Stimulated activated CD8-positive, alpha-beta memory T cell treated with anti-CD3 and anti-CD28 coated beads, Interleukin-7, amount 100 ng/mL, for 24 hours (primary cell): Measurements from ENCODE around the gene IMPA2.

ENCODE experiments used
- DNase-seq: peaks from one replicate; pipeline ENCODE4 v3.0.0-alpha.2; 2020; ENCODE audit warnings: low read depth

Gene IMPA2

DNA sequence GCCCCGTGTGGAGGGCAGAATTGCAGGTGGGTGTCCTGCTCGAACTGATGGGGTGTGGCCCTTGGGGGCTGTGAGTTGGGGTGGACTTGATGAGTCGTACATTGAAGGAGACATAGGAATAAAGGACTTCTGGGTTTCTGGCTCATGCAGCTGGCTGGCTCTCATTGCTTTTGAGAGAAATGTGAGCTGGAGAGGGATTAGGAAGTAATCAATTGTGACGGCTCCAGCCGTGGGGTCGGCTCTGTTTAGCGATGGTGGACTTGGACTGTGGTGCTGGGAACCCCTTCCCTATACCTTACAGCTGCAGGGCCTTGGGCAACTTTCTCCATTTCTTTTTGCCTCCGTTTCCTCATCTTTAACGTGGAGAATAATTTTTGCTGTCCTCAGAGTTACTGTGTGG, 9.2 kb downstream of the IMPA2 start:
- DNase-seq: no peak

DNA sequence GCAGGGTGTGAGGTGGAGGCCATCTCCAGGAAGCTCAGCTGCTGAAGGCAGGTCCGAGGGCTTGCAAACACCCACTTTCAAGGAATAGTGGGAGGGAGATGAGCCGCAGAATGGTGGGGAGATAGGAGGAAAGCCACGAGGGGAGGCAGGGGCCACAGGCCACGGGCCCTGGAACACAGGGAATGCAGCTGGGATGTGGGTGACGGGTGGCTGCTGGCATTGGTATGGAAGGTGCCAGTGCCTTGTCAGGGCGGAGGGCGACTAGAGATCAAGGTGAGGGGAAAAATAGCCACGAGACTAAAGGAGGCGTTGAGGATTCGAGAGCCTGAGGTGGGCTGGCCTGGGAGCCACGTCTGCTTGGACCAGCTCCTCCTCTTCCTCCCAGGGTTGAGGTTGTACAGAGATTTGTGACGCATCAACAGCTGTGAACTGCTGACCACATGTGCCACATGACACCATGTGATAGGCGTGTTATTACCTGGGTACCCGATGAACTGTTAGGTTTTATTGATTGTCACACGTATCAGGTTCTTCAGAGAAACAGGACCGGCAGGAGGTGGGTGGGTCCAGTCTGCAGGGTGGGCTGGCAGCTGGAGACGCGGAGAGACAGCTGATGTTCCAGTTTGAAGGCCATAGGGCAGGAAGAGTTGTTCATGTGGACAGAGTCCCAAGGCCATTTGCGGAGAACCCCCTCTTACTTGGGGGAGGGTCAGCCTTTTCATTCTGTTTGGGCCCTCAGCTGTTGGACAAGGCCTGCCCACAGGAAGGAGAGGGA, 9.9 kb downstream of the IMPA2 start:
- no peak for DNase-seq

DNA sequence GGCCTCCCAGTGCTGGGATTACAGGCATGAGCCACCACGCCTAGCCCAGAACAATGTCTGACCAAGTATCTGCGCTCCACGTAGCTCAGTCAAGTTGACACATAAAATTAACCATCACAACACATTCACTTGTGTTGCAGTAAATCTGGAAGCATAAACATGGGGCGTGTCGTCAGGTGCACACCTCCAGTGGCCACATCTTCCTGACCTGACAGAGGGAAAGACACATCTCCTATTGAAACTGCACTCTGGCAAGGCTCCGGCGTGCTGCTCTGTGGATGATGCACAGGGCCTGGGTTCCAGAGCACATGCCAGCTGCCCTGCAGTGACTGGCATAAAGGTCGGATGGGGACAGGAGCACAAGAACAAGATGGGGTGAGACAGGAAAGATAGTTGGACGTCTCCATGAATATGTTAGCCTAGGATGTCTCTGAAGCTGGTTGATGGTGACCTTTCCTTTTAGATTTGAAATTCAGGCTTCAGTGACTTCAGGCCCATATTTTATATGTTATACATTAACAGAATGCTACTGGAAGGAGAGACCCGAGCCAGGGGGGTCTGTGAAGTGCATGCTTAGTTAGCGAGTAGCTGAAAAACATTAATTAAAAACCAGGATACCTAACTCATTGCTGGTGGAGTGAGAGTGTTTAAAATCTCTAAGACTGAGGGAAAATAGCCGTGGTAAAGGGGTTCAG, 10.9 kb downstream of the IMPA2 start:
- DNase-seq: no peak

DNA sequence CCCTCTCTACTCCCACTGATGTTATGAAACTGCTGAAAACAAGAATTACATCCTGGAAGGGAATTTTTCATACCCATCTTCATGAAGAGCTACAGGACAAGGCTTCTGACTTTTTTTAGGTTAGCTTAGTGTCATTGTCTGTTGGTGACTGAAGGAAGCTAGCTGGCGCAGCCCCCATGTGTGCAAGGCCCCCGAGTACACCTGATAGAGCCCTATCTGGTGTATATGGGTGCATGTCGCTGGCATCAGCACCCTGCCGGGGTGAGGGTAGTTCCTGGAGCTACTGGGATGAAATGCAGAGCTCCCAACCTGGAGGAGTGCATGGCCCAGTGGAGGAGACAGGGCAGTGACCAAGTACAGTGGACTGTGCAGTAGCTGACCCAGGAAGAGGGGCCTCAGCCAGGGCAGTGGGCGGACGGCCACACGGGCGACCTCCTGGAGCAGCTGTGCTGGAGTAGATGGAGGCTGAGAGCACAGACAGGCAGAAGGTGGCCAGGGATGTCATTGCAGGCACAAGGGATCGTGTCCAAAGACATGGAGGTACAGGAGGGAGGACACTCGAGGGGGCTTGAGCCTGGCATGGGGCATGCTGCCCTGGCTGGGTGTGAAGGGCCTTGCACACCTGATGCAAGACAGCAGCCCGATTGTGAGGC, 12.1 kb downstream of the IMPA2 start:
- DNase-seq: no peak

DNA sequence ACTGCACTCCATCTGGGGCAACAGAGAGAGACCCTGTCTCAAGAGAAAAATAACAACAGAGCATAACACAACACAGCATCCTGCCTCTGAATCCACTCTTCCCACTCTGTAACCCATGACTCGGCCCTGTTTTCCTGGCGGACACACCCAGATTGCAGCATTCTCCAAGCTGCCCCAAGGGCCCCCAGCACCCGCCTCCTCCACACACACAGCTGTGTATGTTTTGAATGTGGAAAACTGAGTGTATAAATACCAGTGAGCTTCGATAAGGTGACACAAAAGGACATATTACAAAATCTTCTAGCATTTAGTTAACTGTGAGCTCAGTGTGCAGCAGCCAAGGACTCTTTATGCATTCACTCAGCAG, 13.0 kb downstream of the IMPA2 start:
- DNase-seq: no peak

DNA sequence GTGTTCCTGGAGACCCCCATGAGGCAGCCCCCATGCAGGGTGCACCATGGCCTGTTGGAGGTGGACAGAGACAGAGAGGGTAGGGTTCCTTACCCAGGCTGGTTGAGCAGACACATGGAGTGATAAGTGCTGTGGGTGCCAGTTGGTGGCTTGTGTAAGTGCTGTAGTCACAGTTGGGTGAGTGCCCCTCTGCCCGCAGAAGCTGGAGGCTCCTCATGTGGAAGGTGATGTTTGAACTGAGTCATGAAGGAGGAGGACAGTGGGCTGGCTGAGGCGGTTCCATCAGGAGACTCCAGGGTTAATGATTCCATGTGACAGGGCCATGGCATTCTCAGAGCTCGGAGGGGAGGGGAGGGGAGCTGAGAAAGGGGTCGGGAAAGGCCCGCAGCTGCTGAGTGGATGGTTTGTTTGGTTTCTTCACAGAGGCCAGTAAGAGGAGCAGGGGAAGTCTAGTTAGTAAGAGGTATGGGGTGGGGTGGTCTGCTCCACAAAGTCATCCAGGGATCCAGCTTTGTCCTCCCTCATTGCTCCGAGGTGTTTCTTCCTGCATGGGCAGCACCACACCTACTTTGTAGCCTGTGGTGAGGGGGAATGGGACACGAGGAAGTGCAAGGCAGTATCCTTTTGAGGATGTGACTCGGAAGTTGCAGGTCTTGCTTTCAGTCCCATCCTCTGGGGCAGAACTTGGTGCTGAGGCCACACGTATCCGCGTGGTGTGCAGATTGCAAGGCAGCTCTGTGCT, 13.6 kb downstream of the IMPA2 start:
- no peak for DNase-seq

DNA sequence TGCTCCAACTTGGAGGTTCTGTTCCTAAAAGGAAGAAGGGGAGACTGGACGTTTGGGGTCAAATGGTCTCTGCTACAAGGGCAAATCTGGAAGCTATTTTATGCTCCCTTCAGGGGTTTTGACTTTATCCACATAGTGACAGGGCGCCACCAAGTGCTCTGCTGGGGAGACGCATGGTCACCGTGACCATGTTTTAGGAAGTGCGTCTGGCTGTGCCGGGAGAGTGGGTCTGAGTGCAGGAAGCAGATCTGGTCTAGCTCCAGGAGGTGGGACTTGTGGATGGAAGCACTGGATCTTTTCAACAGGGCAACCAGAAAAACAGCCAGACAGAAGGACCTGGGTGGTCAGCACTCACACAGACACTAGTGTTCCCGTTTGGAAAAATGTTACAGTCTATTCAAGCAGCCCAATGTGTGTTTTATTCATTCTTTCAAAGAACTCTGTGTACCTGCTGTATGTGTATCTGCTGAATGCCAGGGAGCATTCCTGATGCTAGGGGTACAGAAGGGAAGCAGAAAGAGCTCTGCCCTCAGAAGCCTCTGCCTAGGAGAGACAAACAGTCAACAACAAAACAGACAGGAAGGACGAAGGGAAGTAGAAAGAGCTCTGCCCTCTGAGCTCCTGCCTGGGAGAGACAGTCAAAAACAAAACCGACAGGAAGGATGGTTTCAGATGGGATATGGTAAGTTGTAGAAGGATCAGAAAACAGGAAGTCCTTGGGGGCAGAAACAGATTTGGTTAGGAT, 14.3 kb downstream of the IMPA2 start:
- peak; percentile 30 for DNase-seq

DNA sequence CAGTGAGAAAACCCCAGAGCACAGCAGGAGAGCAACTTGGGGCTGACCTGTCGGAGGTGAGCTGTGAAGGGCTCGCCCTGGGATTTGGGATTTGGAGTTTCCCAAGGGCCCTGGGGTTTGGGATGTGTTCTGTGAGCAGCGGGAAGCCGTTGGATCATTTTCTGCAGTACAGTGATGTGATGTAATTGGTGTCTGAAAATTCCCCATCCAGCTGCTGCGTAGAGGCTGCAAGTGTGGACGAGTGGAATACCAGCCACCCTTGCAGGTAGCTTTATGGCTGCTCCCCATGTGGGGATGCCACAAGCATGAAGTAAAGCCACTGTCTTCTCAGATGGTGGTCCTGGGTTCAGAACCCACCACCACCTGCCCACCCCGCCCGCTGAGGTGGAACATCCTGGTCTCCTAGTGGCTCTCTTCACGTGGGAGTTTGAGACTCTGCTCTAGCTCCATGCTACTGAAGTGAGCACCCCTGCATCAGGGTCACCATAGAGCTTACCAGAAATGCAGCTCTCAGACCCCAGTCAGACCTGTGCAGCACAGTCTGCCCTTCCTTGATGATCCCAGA, 15.0 kb downstream of the IMPA2 start:
- no peak for DNase-seq

DNA sequence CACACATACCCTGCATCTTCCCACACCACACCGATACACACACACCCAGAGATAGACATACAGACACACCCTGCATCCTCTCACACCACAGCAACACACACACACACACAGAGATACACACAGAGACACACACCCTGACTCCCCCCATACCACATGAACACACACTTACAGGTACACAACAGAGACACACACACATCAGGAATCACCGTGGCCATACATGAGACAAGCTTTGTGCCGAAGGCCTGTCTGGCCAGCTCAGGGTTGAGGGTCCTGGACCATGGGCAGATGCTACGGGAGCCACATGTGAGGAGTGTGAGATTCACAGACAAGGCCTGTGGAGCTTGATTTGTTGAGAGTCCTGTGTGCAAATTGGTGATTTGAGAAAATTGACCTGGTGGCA, 15.6 kb downstream of the IMPA2 start:
- no peak for DNase-seq

DNA sequence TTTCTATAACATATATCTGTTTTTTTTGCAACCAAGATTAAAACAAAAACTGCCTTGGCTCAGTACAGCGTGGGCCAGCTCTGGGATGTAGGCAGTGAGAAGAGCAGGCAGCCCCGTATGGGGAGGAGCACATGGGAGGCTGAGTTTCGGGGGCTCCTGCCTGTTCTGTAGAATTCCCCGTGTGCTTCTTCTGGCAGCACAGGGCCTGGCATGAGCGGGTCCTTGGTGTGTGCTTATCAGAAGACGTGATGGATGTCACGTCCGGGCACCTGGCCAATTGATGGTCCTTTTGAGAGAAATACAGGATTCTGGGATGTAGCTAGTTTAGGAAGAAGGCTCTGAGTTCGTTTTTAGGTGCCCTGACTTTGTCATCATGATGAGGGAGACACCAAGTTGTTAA, 16.2 kb downstream of the IMPA2 start:
- DNase-seq: no peak

DNA sequence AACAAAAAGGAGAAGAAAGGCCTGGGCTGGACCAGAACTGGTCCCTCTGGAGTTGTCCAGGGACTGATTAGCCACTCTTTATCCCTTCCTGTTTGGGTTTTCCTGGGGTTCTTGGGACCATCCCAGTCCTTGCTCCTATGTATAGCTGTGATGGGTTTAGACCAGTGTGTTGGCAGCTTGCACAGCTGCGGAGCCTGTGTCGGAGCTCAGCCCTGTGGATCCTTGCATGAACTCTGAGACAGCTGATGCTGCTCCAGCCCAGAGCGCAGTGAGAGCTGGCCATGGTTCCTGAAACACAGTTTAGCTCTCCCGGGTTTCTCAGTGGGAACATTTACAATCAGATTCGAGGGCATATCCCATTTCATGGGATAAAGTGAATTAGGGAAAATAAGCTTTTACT, 16.9 kb downstream of the IMPA2 start:
- DNase-seq: no peak

DNA sequence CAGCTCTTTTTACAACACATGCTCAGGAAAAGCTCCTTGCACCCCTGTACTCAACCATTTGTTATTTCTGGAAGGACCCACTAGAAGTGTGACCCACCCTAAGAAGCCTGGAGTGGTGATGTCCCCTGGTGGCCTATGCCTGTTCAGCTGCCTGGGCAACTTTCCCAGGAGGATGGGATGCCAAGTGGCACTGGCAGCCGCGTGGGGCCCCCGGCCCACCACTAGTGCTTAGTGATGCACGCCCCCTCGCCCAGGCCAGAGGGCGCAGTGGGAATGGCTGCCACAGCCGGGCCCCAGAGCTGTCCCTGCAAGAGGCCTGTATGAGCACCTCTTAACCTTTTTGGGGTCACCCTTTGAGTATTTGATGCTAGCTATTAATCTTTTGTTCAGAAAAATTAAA, 18.1 kb downstream of the IMPA2 start:
- no peak for DNase-seq

DNA sequence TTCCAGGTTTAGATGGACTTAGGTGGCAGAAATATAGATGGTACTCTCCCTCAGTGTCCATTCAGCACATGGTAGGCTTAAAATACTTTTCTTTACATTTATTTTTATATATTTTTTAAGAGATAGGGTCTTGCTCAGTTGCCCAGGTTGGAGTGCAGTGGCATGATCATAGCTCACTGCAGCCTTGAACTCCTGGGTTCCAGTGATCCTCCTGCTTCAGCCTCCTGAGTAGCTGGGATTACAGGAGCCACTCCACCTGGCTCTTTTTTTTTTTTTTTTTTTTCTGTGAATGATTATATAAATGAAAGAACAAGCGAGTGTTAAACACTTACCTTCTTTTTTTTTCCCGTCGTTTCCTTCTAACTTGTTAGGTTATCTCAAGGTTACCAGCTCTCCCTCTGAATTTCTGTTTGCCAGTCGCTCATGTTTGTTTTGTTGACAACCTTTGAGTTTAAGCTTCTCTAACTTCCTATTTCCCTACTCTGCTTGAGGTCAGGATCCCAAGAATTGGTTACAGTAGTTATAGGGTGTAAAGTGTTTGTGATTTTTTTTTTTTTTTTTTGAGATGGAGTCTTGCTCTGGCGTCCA, 18.9 kb downstream of the IMPA2 start:
- DNase-seq: no peak

DNA sequence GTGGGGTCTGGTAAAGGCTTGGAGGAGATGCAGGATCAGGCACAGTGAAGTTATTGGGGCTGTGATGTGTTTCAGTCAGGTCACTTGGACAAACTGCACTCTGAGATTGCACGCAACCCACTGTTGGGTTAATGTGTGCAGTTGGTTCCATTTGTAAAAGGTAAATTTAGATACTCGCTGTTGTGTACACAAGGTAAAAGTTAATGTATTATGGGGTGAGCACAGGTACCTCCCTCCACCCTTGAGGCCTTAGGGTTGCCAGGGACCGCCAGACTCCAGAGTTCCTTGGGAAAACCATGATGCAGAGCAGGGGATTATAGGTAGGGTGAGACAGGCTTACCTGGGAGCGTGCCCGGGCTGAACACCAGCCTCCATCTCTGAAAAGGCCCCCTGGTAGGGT, 20.1 kb downstream of the IMPA2 start:
- no peak for DNase-seq

DNA sequence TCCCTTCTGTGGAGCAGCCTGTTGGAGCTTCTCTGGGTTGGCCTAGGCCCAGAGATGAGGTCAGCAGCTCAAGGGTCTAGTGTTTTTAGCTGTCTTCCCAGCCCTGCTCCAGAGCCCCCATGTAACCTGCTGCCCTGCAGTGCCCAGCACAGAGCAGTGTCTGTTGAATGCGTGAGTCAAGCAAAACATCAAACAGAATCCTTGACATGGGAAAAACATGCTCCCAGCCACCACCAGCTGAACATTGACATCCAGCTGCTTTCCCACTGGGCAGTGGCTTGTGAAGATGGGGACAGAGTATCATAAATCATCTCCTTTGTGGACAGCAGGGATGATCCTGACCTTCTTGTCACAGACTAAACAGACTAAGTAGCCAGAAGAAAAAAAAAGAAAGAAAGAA, 22.6 kb downstream of the IMPA2 start:
- no peak for DNase-seq

DNA sequence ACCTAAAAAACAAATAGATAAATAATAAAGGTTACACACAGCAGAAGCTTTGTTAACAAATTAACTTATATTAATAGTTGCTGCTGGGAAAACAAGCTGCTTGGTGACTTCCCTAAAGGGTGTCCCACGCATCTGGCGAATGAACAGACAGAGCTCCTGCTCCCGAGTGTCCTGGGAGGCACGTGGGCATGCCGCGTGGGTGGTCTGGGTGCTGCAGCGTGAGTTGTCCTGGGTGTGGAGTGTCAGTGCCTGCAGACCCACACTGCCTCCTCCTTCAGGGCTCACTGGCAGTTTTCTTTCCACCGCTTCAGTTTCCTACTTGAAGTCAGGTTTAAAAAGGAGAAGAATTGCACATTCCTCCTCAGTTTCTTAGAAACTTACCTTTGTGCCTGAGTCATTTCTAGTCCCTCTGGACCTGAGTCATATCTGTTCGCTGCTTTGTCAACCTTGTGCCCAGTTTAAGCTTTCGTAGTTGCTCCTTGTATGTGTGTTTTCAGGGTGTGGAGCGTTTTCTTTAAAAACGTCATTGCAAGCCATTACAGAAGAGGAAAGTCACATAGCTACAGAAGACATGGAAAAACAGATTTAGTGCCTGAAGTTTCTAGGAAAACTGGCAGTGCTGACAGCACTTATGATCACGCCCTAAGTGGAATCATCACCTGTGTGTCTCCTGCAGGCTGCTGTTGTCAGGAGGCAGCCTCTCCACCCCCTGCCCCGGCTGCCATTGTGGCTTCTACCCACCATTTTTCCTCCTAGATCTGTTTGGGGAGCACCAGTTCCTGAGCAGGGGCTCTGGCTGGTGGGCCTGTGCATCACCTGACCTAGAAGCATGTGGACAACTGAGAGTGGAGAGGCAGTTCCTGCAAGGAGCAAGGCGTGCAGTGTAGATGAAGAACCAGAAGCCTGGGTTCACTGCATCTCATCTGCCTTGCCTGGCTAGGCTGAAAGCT, 24.5 kb downstream of the IMPA2 start:
- no peak for DNase-seq

DNA sequence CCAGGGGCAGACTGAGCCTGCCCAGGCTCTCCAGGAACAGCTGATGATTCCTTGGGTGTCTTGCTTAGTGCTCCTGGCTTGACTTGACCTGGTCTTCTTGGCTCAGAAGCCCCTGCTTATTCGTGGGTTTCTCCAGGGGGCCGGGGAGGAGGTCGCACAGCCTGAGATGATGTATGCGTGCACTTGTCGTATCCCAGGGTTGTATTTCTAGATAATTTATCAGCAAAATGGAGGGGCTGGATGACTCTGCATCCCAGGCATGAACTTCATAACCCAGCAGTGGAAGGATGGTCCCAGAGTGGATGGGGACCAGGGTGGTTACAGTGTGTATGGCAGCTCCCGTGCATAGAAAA, 25.2 kb downstream of the IMPA2 start:
- no peak for DNase-seq

DNA sequence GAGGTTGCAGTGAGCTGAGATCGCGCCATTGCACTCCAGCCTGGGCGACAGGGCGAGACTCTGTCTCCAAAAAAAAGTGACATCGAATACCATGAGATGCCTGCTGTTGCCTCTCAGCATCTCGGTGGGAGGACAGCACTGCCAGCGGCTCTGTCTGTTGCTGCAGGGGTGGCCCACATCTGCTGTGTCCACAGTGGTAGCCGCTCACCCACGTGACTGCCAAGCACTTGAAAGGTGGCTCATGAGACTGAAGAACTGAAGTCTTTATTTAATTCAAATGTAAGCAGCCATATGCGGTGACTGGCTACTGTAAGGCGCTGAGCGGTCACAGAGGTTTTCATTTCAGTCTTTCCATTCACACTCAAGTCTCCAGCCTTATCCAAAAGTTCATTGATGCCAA, 25.8 kb downstream of the IMPA2 start:
- DNase-seq: no peak

DNA sequence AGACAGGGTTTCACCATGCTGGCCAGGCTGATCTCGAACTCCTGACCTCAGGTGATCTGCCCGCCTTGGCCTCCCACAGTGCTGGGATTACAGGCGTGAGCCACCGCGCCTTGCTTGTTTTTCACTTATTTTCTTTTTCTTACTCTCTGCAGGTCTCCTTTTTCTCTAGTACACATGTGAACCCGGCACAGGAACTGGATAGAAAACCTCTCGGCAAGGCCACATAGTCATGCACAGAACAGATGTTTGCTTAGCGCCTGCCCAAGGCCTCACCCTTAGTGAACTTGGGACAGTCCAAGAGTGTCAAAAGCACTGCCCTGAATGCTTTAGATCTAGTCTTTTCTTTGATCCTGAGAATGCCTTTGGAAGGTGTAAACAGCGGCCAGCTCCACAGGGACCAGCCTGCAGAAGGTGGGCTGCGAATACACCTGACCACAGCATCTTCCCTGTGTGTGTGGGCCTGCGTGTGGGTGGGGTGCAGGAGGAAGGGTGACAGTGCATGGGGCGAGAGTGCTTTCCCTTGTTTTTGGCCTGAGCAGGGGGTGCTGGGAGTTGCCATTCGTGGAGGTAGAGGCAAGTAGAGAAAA, 27.0 kb downstream of the IMPA2 start:
- DNase-seq: no peak
